Breast epithelium (tissue), 4 donors: ENCODE data around the gene NAV1. TPM values are rescaled to one million over a fixed set of nuclear protein-coding genes. Genes with fewer than 3 reads are reported as not detected.

ENCODE experiments used
- DNase-seq, 2 donors: peaks; one replicate each; pipeline ENCODE4 v3.0.0-alpha.2; 2019; ENCODE audit warnings: low spot score in 2 of 2
- H3K27ac ChIP-seq, 2 donors: fragments of 200-600 bp; sonication (generic) in 1 of 2; one replicate each; pipeline ENCODE4 v1.5.1; 2016 to 2019; ENCODE audit warnings: mild to moderate bottlenecking in 1 of 2
- H3K27me3 ChIP-seq, 2 donors: fragments of 200-600 bp; sonication (generic) in 1 of 2; one replicate each; pipeline versions ENCODE4 v1.5.1 to v1.6.0; 2017 to 2019; ENCODE audit warnings: control low read depth in 1 of 2, mild to moderate bottlenecking in 1 of 2
- H3K36me3 ChIP-seq: fragments of 200-600 bp; one replicate; pipeline ENCODE4 v1.5.1; 2019
- H3K4me1 ChIP-seq, 2 donors: fragments of 200-600 bp; sonication (generic); one replicate each; pipeline ENCODE4 v1.5.1; 2016 to 2019; ENCODE audit warnings: control low read depth in 1 of 2
- H3K4me3 ChIP-seq, 3 donors: fragments of 200-600 bp; sonication (generic); 1 replicate in 2 of 3; 2 replicates in 1 of 3; pipeline ENCODE4 v1.5.1; 2016 to 2019; ENCODE audit warnings: mild to moderate bottlenecking in 3 of 3, moderate library complexity in 2 of 3
- H3K9me3 ChIP-seq, 2 donors: fragments of 200-600 bp; sonication (generic) in 1 of 2; one replicate each; pipeline ENCODE4 v1.5.1; 2016 to 2019; ENCODE audit warnings: control low read depth in 1 of 2
- POLR2A ChIP-seq: fragments of 450-650 bp; IDR thresholded peaks from one replicate; pipeline ENCODE4 v1.6.1; 2016; ENCODE audit warnings: antibody characterized with exemption, mild to moderate bottlenecking, moderate library complexity
- POLR2AphosphoS5 ChIP-seq, 3 donors: sonication (generic); formaldehyde crosslinking; IDR thresholded peaks; one replicate each; pipeline ENCODE4 v1.6.1; 2017; ENCODE audit warnings: antibody characterized with exemption in 3 of 3
- intact Hi-C: fragments of 100-400 bp; cut with DNase I; formaldehyde crosslinking; loops from one replicate; pipeline ENCODE4 v1.15.1; 2023; ENCODE audit warnings: low total_unique reads
- total RNA-seq, 3 donors: library from RNA; depleted of rRNA; stranded (reverse); fragments of >200 nt; gene quantifications; one replicate each; pipeline ENCODE4 v1.1.0, GENCODE V29; 2016
- TF ChIP-seq, protein P1 (sequence below), 3 donors: fragments of 450-650 bp; IDR thresholded peaks; one replicate each; pipeline ENCODE4 v1.5.1; 2016 to 2017; ENCODE audit warnings: antibody characterized with exemption in 3 of 3, mild to moderate bottlenecking in 3 of 3, moderate library complexity in 3 of 3

The NAV1 gene
- total RNA-seq, 3 donors from 2014 or later = 11.3 to 31.5 (median 22.7) TPM

GRCh38 chr1:201535046-201535918 is 3.6 kb upstream of the NAV1 start:
- intact Hi-C loops = loop anchor here (5.0 kb wide), 1 partner anchor 262 kb away; no protein-coding TSS in a partner anchor
- Histone ChIP-seq H3K9me3 (no peaks in the 10 kb centered on the region), H3K4me3 (no peak overlapping the region), H3K36me3 (no peaks in the 10 kb centered on the region), H3K4me1 (peaks cover 0 to 24% of the 10 kb centered on the region in 2 donors), H3K27me3 (no peaks in the 10 kb centered on the region), H3K27ac (peak overlapping the region in 1 of 2 donors; percentile 54)
- no peak for DNase-seq
- TF ChIP-seq POLR2A (no peak), POLR2AphosphoS5 (IDR thresholded peaks at IDR 0.05) (no peak)
- TF ChIP-seq, protein P1, sequence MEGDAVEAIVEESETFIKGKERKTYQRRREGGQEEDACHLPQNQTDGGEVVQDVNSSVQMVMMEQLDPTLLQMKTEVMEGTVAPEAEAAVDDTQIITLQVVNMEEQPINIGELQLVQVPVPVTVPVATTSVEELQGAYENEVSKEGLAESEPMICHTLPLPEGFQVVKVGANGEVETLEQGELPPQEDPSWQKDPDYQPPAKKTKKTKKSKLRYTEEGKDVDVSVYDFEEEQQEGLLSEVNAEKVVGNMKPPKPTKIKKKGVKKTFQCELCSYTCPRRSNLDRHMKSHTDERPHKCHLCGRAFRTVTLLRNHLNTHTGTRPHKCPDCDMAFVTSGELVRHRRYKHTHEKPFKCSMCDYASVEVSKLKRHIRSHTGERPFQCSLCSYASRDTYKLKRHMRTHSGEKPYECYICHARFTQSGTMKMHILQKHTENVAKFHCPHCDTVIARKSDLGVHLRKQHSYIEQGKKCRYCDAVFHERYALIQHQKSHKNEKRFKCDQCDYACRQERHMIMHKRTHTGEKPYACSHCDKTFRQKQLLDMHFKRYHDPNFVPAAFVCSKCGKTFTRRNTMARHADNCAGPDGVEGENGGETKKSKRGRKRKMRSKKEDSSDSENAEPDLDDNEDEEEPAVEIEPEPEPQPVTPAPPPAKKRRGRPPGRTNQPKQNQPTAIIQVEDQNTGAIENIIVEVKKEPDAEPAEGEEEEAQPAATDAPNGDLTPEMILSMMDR (IDR thresholded peaks at IDR 0.05) = no peak

DNA sequence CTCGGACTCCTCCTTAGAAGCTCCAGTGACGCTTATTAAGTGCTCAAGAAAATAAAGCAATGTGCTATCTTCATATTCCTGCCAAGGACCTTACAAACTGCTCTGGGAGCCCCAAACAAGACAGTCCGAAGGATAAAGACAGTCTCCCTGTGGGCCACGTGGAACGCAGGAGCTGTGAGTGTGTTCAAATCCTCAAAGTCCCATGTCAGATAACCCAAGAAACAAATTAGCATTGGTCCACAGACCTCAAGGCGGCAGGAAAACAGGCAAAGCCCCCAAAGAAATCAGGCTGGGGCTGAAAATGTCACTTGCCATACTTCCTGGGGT is 3.0 kb upstream of the NAV1 start:
- peak overlapping the region in 1 of 2 donors; percentile 54 for H3K27ac ChIP-seq
- H3K9me3 ChIP-seq = no peaks in the 10 kb centered on the region
- no peaks in the 10 kb centered on the region for H3K36me3 ChIP-seq
- intact Hi-C loops = loop anchor here (5.0 kb wide), 1 partner anchor 261 kb away; no protein-coding TSS in a partner anchor
- DNase-seq = no peak
- no peaks in the 10 kb centered on the region for H3K27me3 ChIP-seq
- no peak overlapping the region for H3K4me3 ChIP-seq
- H3K4me1 ChIP-seq = peaks cover 0 to 27% of the 10 kb centered on the region in 2 donors
- TF ChIP-seq POLR2A (no peak), POLR2AphosphoS5 (IDR thresholded peaks at IDR 0.05) (no peak)
- TF ChIP-seq, protein P1 (IDR thresholded peaks at IDR 0.05) = no peak

GRCh38 chr1:201536558-201536957 is 2.4 kb upstream of the NAV1 start:
- H3K36me3 ChIP-seq = no peaks in the 10 kb centered on the region
- DNase-seq = no peak
- TF ChIP-seq, protein P1 (IDR thresholded peaks at IDR 0.05) = no peak
- no peak for TF ChIP-seq POLR2A
- TF ChIP-seq POLR2AphosphoS5 (IDR thresholded peaks at IDR 0.05) = no peak
- peaks cover 5 to 23% of the 10 kb centered on the region in 2 donors for H3K4me1 ChIP-seq
- no peaks in the 10 kb centered on the region for H3K9me3 ChIP-seq
- H3K27ac ChIP-seq = peak overlapping the region in 1 of 2 donors; percentile 54
- no peaks in the 10 kb centered on the region for H3K27me3 ChIP-seq
- no peak overlapping the region for H3K4me3 ChIP-seq
- intact Hi-C loops = loop anchor here (5.0 kb wide), 1 partner anchor 261 kb away; no protein-coding TSS in a partner anchor

DNA sequence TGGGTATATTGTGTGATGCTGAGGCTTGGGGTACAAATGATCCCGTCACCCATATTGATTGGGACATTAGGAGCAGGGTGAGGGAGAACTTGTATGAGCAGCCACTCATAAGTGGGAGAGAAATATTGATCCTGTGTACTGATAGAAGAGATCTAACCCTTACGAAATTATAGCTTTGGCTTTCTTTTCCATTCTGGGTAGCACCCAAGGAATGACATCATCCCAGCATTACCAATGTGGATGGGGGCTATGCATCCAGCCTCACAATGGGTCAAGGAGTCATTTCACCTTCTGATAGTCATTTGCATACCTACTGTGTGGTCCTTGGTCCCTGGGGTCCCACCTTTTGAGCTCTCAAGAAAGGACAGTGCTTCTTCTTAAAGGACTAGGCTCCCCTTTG is 1.9 kb upstream of the NAV1 start:
- Histone ChIP-seq H3K36me3 (no peaks in the 10 kb centered on the region), H3K4me3 (no peak overlapping the region), H3K4me1 (peaks cover 5 to 18% of the 10 kb centered on the region in 2 donors), H3K27me3 (no peaks in the 10 kb centered on the region), H3K27ac (no peak overlapping the region), H3K9me3 (no peaks in the 10 kb centered on the region)
- intact Hi-C loops = loop anchor here (5.0 kb wide), 1 partner anchor 260 kb away; no protein-coding TSS in a partner anchor
- TF ChIP-seq POLR2A = no peak
- TF ChIP-seq, protein P1 (IDR thresholded peaks at IDR 0.05) = no peak
- no peak for TF ChIP-seq POLR2AphosphoS5 (IDR thresholded peaks at IDR 0.05)
- DNase-seq = no peak

- Histone ChIP-seq H3K9me3 (no peaks in the 10 kb centered on the region), H3K27ac (peak overlapping the region in 1 of 2 donors; percentile 94), H3K27me3 (no peaks in the 10 kb centered on the region), H3K4me1 (peaks cover 5 to 18% of the 10 kb centered on the region in 2 donors), H3K36me3 (no peaks in the 10 kb centered on the region), H3K4me3 (no peak overlapping the region)
- TF ChIP-seq POLR2AphosphoS5 (IDR thresholded peaks at IDR 0.05) (no peak), POLR2A (no peak)
- TF ChIP-seq, protein P1 (IDR thresholded peaks at IDR 0.05) = no peak
- no peak for DNase-seq
- intact Hi-C loops = loop anchor here (5.0 kb wide), 1 partner anchor 260 kb away; no protein-coding TSS in a partner anchor
Observed at GRCh38 chr1:201537467-201537866, 1.5 kb upstream of the NAV1 start.
